NCI-H526 (cell line): Measurements from ENCODE around the gene WT1.

Experiments used
- DNase-seq, 2 experiments: peaks; one replicate each; lab custom pipeline; 2025; lab: John Stamatoyannopoulos, UW

Gene WT1

DNA sequence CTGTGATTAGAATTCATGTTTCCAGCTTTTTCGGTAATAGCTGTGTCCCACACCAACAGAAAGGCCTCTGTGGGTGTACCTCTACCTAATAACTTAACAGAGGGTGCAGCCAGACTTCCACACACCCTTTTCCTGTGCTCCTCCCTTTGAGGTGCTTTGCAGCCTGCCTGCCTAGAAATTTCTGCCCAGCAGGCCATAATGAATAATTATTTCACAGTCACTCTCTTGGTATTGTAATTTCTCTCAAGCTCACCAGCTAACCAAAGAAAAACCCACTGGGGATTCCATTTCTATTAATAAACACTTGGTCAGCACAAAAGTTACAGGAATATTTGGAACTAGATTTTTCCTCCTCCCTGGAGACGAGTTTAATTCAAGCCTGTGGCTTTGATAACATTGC is 13.3 kb downstream of the WT1 start:
- DNase-seq: no peak

GRCh38 chr11:32420937-32421901 is 14.1 kb downstream of the WT1 start:
- DNase-seq: peak; percentile 33 to 47

DNA sequence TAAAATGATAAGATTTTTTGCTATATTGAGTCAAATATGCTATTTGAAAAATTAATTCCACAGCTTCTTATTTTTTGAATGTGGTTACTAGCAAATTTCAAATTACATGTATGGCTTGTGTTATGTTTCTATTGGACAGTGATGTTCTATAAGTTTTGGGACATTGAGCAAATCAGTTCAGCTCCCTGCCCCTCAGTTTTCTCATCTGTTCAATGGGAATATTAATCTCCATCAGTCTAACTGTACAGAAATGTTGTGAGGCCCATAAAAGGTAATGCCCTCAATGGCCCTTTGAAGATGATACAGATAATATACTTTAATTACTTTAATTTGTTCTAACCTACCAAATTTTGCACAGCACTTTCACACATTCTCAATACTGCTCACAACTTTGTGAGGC is 15.2 kb downstream of the WT1 start:
- DNase-seq: no peak

GRCh38 chr11:32418836-32419235 is 16.5 kb downstream of the WT1 start:
- no peak for DNase-seq

- no peak for DNase-seq
Observed at GRCh38 chr11:32417806-32418205, 17.5 kb downstream of the WT1 start.

GRCh38 chr11:32416301-32416700 is 19.0 kb downstream of the WT1 start:
- no peak for DNase-seq

DNA sequence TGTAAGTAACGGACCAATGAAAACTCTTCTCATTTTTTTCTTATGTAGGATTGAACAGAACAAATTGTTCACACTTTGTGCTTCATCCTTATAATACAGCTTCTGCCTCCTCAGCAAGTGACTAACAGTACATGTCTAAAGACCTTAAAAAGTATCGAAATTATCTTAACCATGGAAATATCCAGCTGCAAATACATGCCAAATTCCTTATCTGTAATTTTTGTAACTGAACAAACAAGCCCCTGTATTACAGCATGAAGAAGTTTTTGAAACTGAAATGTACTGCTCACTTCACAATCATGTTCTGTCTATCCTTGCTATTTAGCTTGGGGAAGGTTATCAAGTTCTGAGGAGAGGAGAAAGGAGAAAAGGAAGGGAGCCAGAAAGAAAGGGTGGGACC is 20.4 kb downstream of the WT1 start:
- no peak for DNase-seq

- no peak for DNase-seq
Observed at GRCh38 chr11:32411942-32412615, 23.3 kb downstream of the WT1 start.

GRCh38 chr11:32405592-32405991 is 29.7 kb downstream of the WT1 start:
- no peak for DNase-seq

DNA sequence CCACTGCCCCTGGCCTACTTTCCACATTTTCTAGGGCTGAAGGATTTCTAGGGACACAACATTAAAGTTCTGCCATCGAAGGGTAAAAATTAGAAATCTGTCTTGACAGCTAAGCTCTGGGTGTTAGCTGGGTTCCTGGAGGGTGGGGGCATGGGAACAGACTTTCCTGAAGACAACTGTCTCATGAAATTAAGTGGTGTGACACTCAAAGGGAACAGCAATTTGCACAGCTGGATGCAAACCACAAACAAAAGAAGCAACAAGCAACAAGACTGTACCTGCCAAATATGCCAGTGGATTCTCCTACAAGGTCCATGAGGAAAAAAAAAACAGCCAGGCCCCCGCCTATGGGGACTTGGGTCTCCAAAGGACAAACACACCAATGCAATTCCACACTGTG is 32.5 kb downstream of the WT1 start:
- DNase-seq: no peak

- no peak for DNase-seq
Observed at GRCh38 chr11:32400670-32401369, 34.5 kb downstream of the WT1 start.

GRCh38 chr11:32400196-32400595 is 35.1 kb downstream of the WT1 start:
- DNase-seq: no peak

- DNase-seq: no peak
Observed at GRCh38 chr11:32396991-32397390, 38.3 kb downstream of the WT1 start.

DNA sequence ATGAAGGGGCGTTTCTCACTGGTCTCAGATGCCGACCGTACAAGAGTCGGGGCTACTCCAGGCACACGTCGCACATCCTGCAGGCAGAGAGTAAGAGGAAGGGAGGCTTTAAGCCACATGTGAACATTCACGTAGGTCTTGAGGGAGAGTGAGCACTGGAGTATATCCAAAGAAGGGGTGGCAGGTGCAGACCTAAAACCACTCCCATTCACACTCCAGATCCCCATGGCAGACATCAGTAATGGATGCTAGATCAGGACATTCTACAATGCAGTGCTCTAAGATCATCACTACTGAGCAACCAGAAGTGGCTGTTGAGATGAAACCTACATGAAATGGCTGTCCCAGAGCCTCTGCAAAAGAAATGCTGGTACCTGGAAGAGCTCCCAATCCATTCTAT is 39.0 kb downstream of the WT1 start:
- DNase-seq: no peak

- no peak for DNase-seq
Observed at GRCh38 chr11:32395127-32395526, 40.2 kb downstream of the WT1 start.

- DNase-seq: no peak
Observed at GRCh38 chr11:32392840-32393239, 42.5 kb downstream of the WT1 start.

DNA sequence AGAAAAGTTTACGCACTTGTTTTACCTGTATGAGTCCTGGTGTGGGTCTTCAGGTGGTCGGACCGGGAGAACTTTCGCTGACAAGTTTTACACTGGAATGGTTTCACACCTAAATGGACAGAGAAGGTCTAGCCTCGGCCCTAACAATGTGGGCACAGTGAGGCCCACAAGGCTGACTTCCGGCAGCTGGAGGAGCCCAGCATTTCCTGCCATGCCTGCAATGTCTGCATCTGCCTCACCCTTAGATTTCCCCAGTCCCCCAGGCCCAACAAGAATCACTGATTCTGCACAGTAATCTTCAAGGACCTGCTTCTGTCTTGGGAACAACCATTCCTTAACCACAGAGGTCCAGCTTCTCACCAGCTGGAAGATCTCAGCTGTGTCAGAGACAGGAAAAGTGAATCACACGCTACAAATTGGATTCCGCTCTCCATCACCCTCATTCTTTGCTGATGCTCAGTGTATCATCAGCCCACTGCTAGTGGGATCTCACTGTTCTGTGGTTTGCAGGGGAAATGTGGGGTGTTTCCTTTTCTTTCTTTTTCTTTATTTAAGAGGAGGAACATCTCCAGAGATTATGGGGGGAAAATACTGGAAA is 43.3 kb downstream of the WT1 start:
- no peak for DNase-seq

- no peak for DNase-seq
Observed at GRCh38 chr11:32391479-32391878, 43.9 kb downstream of the WT1 start.

GRCh38 chr11:32390712-32391111 is 44.6 kb downstream of the WT1 start:
- no peak for DNase-seq

DNA sequence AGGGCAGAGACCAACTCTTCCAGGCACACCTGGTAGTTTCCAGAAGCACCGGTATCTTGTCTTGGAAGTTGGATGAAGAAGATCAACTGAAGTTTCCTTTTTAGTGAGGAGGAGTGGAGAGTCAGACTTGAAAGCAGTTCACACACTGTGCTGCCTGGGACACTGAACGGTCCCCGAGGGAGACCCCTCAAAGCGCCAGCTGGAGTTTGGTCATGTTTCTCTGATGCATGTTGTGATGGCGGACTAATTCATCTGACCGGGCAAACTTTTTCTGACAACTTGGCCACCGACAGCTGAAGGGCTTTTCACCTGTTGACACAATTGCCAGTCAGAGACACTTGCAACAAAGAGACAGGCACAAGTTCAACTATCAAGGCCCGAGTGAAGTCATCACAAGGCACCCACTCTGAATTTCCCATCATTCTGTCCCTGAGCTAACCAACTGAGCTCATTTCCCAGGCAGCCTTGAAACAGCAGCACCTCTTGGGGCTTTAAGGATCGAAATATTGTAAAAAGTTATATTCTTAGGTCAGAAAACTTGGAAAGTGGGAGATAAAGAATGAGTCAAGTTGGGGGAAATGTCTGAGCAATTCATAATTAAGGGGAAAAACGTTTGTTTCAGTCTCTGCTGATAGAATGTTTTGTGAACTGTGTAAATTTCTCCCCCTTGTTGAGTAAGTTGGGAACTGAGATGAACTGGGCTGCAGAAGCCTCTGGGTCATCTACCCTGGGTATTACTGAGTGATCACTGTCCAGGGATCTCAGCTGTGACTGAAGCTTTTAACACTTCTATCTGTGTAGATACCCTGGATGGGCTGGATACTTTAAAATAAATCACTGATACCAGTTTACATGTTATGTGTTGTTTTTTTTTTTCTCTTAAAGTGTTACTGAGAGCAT is 46.2 kb downstream of the WT1 start:
- no peak for DNase-seq

- DNase-seq: no peak
Observed at GRCh38 chr11:32388365-32388764, 47.0 kb downstream of the WT1 start.
